Skeletal muscle cell (primary cell): ENCODE data around the gene CELSR2.
"Not testable (repeated sequence)": the region's sequence is repeated elsewhere in the genome, so short reads cannot be mapped to it uniquely, and the experiment has no call there.

Experiments
- DNase-seq: peaks from one replicate; pipeline ENCODE4 v3.0.0-alpha.2; 2010; ENCODE audit warnings: low read depth
- H3K4me3 ChIP-seq: 2 replicates; pipeline ENCODE4 v1.5.1; 2011; ENCODE audit warnings: low read depth, mild to moderate bottlenecking, control low read depth, low read length, moderate library complexity

Gene CELSR2, protein sequence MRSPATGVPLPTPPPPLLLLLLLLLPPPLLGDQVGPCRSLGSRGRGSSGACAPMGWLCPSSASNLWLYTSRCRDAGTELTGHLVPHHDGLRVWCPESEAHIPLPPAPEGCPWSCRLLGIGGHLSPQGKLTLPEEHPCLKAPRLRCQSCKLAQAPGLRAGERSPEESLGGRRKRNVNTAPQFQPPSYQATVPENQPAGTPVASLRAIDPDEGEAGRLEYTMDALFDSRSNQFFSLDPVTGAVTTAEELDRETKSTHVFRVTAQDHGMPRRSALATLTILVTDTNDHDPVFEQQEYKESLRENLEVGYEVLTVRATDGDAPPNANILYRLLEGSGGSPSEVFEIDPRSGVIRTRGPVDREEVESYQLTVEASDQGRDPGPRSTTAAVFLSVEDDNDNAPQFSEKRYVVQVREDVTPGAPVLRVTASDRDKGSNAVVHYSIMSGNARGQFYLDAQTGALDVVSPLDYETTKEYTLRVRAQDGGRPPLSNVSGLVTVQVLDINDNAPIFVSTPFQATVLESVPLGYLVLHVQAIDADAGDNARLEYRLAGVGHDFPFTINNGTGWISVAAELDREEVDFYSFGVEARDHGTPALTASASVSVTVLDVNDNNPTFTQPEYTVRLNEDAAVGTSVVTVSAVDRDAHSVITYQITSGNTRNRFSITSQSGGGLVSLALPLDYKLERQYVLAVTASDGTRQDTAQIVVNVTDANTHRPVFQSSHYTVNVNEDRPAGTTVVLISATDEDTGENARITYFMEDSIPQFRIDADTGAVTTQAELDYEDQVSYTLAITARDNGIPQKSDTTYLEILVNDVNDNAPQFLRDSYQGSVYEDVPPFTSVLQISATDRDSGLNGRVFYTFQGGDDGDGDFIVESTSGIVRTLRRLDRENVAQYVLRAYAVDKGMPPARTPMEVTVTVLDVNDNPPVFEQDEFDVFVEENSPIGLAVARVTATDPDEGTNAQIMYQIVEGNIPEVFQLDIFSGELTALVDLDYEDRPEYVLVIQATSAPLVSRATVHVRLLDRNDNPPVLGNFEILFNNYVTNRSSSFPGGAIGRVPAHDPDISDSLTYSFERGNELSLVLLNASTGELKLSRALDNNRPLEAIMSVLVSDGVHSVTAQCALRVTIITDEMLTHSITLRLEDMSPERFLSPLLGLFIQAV (N-terminal part only)

DNA sequence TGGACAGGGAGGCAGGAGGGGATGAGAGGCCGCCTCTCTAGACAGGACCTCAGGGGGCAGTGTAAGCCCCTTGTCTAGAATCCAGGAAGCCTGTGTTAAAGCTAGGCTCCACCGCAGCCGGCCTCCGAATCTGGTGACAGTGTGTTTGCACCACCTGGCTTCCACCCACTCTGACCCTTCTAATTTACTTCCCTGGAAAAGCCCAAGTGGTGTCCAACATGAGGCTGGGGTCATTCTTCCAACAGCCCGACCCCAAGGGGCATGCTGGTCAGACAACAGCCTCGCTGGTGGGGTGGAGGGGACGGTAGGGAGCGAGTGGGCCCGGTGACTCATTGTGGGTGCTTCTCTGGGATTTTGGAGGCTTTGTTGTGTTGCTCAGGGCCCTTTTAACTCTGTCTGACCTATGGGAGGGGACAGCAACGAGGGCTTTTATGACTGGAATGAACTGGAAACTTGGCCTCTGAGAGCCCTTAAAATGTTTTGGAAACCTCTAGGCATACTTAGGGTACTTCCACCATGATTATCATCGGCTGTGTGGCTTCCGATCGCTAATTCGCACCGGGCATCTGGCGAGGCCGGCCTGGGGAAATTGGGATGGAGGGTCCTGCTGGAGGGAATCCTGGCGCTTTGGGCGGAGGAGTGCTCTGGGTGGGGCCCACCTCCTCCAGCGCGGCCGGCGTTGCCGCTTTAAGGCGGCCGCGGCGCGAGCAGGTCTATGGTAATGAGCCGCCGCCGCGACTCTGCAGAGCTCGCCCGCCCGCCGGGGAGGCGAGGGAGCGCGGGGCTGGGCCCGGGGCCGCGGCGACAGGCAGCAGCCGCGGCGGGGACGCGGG is at the start of gene CELSR2:
Gene CELSR2 (plus strand): TSS at position 743 of the 833 bp plus-strand sequence. CDS start 541 bp downstream, outside the sequence.
- DNase-seq = no peak
- H3K4me3 ChIP-seq = peak within 1 kb of the TSS; percentile 41

DNA sequence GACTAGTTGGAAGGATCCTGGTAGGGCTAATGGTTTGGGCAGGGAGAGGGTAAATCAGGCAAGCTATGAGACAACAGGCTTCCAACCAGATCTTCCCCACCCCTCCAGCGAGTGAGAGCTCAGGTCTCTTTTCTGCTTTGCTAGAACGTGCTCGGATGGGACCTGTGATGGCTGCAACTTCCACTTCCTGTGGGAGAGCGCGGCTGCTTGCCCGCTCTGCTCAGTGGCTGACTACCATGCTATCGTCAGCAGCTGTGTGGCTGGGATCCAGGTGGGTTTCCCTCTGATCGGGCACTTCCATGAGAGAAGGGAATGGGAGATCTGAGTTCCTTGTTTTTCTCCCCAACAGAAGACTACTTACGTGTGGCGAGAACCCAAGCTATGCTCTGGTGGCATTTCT is 49.6 kb upstream of the CELSR2 start:
- DNase-seq = no peak
- no peak overlapping the region for H3K4me3 ChIP-seq

DNA sequence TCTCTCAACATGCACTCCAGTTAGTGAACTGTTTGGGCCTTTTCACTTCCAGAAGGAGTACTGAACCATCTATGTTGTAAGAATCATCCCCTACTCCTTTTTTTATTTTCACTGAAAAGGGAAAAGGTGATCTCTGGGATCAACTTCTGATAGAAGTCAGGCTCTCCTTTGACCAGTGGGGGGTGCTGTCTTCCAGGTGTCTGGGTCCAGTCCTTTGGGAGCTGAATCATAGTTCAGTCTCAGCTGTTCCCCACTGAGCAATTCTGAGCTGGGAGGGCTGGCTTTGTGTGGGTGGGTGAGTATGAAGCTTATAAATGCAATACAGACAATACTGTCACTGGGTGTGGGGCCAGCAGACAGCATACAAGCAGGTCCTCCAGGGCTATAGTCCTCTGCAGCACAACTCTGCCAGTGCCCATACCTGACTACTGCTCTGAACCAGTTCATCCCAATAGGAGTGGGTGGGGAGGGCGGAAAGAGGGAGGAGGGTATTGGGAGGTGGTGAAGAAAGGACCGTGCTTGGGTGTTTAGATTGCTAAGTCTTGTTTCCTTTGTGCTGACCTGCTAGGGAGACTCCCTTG is 48.1 kb upstream of the CELSR2 start:
- peak; percentile 87 for DNase-seq
- no peak overlapping the region for H3K4me3 ChIP-seq

DNA sequence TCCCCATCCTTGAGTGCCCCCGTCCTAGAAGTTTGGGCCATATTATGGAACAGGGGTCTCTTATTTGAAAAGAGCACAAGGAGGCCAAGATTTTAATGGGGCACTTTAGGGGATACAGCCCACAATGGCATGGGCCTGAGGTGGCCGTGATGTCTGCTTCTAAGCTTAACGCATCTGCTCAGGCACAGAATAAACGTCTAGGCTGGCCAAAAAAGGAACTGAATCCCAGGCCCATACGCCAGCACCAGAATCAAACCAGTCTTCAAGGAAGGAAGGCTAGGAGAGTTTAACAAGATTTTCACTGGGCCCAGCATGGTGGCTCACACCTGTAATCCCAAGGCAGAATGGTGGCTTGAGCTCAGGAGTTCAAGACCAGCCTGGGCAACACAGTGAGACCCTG is 44.9 kb upstream of the CELSR2 start:
- DNase-seq = no peak
- no peak overlapping the region for H3K4me3 ChIP-seq

DNA sequence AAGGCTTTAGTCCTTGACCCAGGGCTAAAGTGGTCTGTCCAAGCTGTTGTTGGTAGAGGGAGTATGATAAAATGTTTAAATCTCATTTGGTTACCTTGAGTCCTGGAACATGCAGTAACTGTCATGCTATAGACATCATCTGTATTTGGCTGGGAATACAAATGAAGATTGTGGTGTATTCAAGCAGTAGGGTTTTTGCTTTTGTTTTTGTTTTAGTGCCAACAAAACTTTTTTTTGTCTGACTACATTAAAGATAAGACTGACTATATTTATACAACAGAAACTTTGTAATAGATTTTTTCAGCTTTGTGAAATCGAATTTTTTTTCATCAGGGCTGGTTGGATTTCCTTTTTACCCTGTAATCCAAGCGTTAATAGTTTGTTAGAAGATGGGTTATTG is 43.0 kb upstream of the CELSR2 start:
- DNase-seq = no peak
- H3K4me3 ChIP-seq = no peak overlapping the region

DNA sequence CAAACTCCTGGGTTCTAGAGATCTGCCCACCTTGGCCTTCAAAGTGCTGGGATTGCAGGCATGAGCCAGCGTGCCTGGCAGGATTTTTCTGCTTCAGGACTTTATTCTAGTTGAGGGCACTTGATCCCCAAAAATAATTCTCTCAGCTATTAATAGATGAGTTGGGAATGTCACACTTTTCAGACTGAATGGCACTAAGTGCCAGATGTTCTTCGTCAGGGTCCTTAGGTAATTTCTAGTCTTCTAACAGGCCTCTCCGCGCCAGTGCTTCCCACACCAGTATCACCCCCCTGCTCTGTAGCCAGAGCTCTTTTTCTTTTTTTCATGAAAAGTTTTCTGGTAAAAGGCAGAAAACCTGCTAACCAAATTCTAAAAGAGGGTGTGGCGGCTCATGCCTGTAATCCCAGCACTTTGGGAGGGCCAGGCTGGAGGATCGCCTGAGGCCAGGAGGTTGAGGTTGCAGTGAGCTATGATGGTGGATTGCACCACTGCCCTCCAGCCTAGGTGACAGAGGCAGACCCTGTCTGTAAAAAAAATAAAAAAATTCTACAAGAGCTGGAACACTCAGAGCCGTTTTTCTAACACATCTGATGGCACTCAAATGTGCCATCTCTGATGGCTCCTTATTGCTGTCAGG is 41.8 kb upstream of the CELSR2 start:
- H3K4me3 ChIP-seq = no peak overlapping the region
- DNase-seq = no peak

DNA sequence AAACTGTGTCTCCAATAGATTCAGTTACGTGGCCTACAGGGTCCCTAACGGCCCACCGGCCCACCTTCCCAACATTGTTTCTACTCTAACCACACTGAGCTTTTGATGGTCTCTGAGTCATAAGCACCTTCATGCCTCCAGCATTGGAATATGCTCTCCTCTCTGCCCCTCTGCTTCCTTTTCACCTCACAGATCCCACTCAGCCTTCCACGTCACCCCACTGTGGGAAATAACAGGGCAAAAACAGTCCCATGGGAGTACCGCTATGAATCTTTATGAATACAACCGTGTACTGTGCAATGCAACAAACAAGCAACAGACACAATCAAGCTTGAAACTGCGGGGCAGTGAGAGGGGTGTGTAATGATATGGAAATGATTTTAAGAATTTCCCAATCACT is 40.9 kb upstream of the CELSR2 start:
- H3K4me3 ChIP-seq = no peak overlapping the region
- DNase-seq = no peak

DNA sequence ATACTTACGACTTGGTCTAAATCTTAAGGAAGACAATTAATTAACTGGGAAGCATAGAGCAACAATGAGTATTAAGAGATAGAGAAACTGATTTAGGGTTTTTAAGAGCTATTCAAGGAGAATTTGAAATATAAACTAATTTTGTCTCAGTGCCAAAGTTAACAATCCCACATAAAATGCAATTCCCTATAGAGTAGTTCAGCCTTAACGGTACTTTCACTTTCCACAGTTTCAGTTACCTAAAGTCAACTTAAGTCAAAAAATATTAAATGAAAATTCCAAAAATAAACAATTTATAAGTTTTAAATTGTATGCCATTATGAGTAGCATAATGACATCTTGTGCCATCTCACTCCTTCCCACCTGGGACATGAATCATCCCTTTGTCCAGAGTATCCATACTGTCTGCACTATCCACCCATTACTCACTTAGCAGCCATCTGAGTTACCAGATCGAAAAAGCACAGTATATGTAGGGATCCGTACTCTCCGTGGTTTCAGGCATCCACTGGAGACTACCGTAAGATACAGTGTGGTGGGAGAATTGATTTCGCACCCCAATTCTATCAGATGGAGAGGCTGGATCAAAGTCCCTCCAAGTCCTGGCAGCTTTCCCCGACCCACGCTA is 40.4 kb upstream of the CELSR2 start:
- H3K4me3 ChIP-seq = no peak overlapping the region
- DNase-seq = no peak

DNA sequence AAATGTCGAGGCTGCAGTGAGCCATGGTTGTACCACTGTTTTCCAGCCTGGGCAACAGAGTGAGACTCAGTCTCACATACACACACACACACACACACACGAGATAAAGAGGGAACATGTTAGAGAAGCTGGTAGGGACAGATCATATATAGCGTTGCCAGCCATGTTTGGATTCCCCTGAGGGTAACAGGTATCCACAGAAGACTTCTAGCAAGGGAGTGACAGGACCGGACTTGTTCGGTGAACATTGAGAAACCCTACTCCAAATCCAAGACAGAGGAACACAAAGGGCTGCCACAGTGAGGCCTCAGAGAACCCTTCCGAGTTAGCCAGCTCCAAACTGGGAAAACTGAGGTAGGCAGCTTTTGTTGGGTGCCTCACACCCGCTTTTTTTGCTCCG is 39.3 kb upstream of the CELSR2 start:
- no peak for DNase-seq
- no peak overlapping the region for H3K4me3 ChIP-seq

DNA sequence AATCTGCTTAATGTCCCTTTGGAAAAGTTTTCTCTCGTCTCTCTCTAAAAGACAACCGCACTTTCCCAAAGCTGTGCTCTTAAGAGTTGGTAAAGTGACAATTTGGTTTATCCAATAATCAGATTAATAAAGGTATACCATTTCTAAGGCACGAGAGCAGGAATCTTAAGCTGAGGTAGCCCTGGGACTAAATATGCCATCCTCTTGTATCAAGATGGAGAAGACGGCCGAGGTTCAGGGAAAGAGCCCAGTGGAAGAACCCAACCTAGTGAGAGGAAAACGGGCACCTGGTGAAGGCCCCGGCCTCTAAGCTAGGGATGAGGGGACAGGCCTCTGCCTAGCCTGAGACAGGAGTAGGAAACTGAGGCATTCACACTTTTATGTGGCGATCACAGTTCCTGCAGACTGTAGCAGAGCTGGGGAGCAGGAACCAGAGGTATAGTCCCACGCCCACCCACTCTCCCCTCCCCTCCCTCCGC is 36.0 kb upstream of the CELSR2 start:
- H3K4me3 ChIP-seq = peak overlapping the region; percentile 93
- no peak for DNase-seq

DNA sequence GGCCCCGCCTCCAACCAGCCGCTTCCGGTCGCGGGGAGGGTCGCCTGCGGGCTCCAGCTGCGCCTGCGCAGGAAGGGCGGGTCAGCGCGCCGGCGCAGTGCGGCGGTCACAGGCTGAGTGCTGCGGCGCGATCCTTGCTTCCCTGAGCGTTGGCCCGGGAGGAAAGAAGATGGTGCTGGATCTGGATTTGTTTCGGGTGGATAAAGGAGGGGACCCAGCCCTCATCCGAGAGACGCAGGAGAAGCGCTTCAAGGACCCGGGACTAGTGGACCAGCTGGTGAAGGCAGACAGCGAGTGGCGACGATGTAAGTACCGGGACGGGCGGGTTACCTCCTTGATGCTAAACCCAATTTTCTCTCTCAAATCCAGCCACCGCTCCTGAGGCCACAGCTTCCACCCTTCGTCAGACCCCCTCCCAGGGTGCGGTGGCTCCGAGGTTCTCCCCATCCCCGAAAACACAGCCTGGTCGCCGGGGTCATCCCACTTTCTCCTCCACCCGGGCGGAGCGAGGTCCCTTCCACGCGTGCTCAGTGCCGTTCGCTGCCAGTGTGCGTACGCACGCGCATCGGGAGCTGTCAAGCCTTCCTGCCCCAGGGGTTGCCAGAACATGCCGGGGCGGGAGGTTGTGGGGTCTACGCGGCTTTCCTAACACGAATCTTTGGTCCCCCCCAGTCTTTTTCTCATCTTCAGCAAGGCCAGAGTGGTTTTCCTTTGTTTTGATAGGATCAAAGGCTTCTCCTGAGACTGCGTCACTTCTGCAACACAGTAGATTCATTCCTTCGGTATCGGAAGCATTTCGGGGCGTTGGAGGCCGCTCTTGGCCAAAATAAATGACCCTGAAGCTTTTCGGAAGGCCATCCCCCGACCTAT is 35.3 kb upstream of the CELSR2 start, which contains the start of gene SARS1:
Gene SARS1 (plus strand): TSS at position 95 of the 870 bp plus-strand sequence. CDS start 75 bp downstream, at position 170.
- H3K4me3 ChIP-seq = peak within 1 kb of the TSS; percentile 93
- peak; percentile 50 for DNase-seq

DNA sequence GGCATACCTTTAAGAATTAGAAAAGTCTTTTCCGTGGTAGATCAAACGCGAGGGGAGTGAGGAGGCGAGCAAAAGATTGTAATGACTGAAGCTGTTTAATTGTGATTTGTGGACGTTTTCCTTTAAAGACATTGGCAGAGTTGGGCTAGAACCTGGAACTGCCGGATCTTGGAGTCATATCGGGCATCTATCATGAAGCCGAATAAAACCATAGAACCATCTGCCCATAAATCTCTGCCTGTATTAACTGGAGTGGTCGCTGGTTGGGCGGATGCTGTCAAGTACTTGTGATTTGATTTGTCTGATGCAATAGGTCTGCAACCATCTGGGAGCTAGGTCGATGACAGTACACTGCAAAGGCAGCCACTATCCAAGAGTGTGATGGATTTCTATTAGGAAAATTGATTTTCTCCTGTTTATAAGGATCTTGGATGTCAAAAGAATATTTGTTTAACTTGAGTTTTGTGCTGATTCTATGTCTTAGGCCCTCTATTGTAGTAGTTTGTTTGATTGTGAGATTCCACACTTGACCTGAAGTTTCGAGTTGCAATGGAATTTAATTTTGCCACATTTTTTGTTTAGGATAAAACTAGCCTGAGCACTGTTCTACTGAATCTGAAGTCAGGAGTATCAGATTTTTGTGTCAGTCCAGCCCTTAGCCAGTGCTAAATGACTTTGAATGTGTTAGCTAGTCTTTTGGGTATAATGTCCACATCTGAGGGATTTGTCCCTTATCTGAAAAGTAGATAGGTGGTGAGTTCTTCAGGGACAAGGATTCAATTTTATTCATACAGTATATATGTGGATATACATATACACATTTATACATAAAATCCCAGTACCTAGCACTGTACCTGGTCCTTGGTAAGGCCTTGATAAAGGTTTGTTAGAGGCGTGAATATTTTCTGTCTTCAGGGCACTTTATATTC is 34.4 kb upstream of the CELSR2 start:
- H3K4me3 ChIP-seq = peak overlapping the region; percentile 93
- peak; percentile 85 for DNase-seq

DNA sequence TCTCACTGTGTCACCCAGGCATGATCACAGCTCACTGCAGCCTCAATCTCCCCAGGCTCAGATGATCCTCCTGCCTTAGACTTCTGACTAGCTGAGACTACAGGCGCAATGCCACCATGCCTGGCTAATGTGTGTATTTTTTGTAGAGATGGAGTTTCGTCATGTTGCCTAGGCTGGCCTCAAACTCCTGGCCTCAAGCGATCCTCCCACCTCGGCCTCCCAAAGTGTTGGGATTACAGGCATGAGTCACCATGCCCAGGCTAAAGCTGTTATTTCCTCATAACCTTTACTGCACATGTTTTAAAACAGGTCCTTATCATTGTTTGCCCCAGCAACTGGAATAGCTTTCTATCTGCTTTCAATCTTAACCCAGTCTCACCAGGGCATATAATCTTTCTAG is 32.7 kb upstream of the CELSR2 start:
- no peak overlapping the region for H3K4me3 ChIP-seq
- DNase-seq = no peak

DNA sequence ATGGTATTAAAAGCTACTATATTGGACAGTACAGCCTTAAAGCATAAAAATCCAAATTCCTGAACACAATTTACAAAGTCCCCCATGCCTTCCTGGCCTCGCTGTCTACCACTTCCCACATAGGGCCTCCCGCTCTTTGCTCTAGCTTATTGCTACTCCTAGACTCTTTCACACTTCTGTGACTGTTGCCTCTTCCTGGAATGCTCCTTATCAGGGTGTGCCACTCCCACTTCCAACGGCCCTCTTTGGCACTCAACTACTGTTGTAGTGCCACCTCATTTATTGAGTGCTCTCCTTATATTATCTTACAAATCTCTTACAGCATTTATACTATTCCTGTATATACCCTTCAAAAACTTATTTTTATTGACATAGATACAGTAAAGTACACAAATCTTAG is 30.8 kb upstream of the CELSR2 start:
- no peak overlapping the region for H3K4me3 ChIP-seq
- DNase-seq = no peak

DNA sequence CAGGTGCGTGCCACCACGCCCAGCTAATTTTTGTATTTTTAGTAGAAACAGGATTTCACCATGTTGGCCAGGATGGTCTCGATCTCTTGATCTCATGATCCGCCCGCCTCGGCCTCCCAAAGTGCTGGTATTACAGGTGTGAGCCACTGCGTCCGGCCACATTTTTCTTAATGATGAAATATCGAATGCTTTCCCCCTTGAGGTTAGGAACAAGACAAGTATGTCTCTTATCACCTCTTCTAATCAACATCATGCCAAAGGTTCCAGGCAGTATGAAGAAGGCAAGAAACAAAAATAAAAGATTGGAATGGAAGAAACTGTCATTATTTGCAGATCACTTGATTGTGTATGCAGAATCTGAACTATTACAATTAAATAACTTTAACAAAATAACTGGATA is 28.1 kb upstream of the CELSR2 start:
- not testable (repeated sequence) for DNase-seq, H3K4me3 ChIP-seq

DNA sequence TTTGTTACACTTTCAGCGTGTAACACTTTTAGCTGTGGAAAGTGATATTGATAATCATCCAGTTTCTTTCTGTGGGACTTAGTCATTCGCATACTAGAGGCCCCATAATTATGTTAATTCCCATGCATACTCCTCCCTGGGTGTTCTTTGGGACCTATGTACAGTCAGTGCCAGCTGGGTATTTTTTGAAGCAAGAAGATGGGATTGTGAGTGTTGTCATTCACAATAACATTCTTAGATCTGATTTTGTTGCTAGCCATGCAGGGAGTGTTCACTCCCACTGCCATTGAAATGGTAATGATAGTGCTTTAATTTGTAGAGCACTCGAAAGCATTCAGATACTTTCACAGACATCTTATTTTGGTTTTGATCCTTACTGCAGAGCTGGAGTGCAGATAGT is 24.0 kb upstream of the CELSR2 start:
- no peak for DNase-seq

More for the DNA sequence above, 24.0 kb upstream of the CELSR2 start:
- no peak overlapping the region for H3K4me3 ChIP-seq
